OCI-LY7 (cell line): ENCODE data around the gene RAPGEF5. TPM values are rescaled to one million over a fixed set of nuclear protein-coding genes. Genes with fewer than 3 reads are reported as not detected.

Experiments used
- BruUV-seq: library from RNA; stranded (reverse); fragments of 400-500 nt; replicated peaks from 2 replicates; lab custom pipeline; 2021; lab: Mats Ljungman, UMichigan
- CTCF ChIA-PET: fragments of 300-600 bp; sonication (Branson Sonifier 250); formaldehyde crosslinking; loops from one replicate; lab custom pipeline; 2022; ENCODE audit warnings: antibody characterized with exemption; ENCODE audit not compliant: unreplicated experiment; lab: Charles Lee
- POLR2A ChIA-PET: fragments of 300-600 bp; sonication (Branson Sonifier 250); formaldehyde crosslinking; loops from one replicate; lab custom pipeline; 2022; ENCODE audit warnings: antibody characterized with exemption; lab: Charles Lee
- DNase-seq: peaks from one replicate; pipeline ENCODE4 v3.0.0-alpha.2; 2015; ENCODE audit warnings: low spot score
- H2AFZ ChIP-seq: fragments of 200-600 bp; sonication (generic), shearing (Covaris generic); 2 replicates; pipeline ENCODE4 v1.6.1; 2014; ENCODE audit warnings: mild to moderate bottlenecking, antibody characterized with exemption, low read length, moderate library complexity
- H3K27ac ChIP-seq: fragments of 200-600 bp; sonication (generic); 2 replicates; pipeline ENCODE4 v1.5.1; 2014; ENCODE audit warnings: mixed run types, low read depth, mild to moderate bottlenecking, moderate library complexity, low read length, inconsistent platforms; ENCODE audit not compliant: poor library complexity, severe bottlenecking
- H3K36me3 ChIP-seq: fragments of 200-600 bp; sonication (generic); 2 replicates; pipeline ENCODE4 v1.6.1; 2014; ENCODE audit warnings: mild to moderate bottlenecking, antibody characterized with exemption, low read length, moderate library complexity, mixed read lengths; ENCODE audit not compliant: insufficient read depth
- H3K4me1 ChIP-seq: fragments of 200-600 bp; sonication (generic); 2 replicates; pipeline ENCODE4 v1.5.1; 2014; ENCODE audit warnings: mild to moderate bottlenecking, low read length; ENCODE audit not compliant: insufficient read depth, poor library complexity, severe bottlenecking
- H3K4me2 ChIP-seq: fragments of 200-600 bp; sonication (generic); 2 replicates; pipeline ENCODE4 v1.6.1; 2014; ENCODE audit warnings: mild to moderate bottlenecking, low read length
- H3K4me3 ChIP-seq: fragments of 200-600 bp; sonication (generic); 2 replicates; pipeline ENCODE4 v1.5.1; 2014; ENCODE audit warnings: mild to moderate bottlenecking, low read depth, low read length; ENCODE audit not compliant: poor library complexity, severe bottlenecking
- H3K79me2 ChIP-seq: fragments of 200-600 bp; sonication (generic); 2 replicates; pipeline ENCODE4 v1.6.1; 2016; ENCODE audit warnings: low read depth, mild to moderate bottlenecking, low read length, moderate library complexity, mixed read lengths; ENCODE audit not compliant: insufficient read depth
- H3K9me2 ChIP-seq: fragments of 200-600 bp; sonication (generic); 2 replicates; pipeline ENCODE4 v1.6.1; 2016; ENCODE audit warnings: mild to moderate bottlenecking, low read length, mixed read lengths; ENCODE audit not compliant: insufficient read depth
- H3K9me3 ChIP-seq: fragments of 200-600 bp; sonication (generic); 2 replicates; pipeline ENCODE4 v1.6.1; 2014; ENCODE audit warnings: mild to moderate bottlenecking, mixed run types, low read length, mixed read lengths
- H4K20me1 ChIP-seq: fragments of 200-600 bp; sonication (generic); 2 replicates; pipeline ENCODE4 v1.6.1; 2014; ENCODE audit warnings: mild to moderate bottlenecking, antibody characterized with exemption, low read length, moderate library complexity, mixed read lengths; ENCODE audit not compliant: insufficient read depth
- CTCF ChIP-seq: fragments of 200-600 bp; sonication (generic); conservative IDR thresholded peaks from 2 replicates; pipeline ENCODE4 v1.5.1; 2014; ENCODE audit warnings: mild to moderate bottlenecking, antibody characterized with exemption, low read length, moderate library complexity, mixed read lengths
- EZH2phosphoT487 ChIP-seq: fragments of 200-600 bp; sonication (generic); IDR thresholded peaks from 2 replicates; pipeline ENCODE4 v1.6.1; 2018; ENCODE audit warnings: low read depth, borderline replicate concordance, mild to moderate bottlenecking, mixed run types, antibody characterized with exemption, low read length, moderate library complexity, mixed read lengths
- intact Hi-C: fragments of 100-400 bp; cut with micrococcal nuclease; formaldehyde crosslinking; loops from one replicate; pipeline ENCODE4 v1.10.0; 2022; ENCODE audit not compliant: unreplicated experiment
- total RNA-seq, 2 experiments: library from RNA; depleted of rRNA in 1 of 2; stranded (reverse); fragments of >200 nt in 1 of 2; shearing (Covaris generic) in 1 of 2; gene quantifications; 2 replicates each; pipeline ENCODE4 v1.2.3, GENCODE V29; 2014 to 2022

Gene RAPGEF5
- total RNA-seq, 2 experiments from 2014 or later, result 114 to 115 TPM

- intact Hi-C loops, result loop anchor here (10.0 kb wide), 1 partner anchor 657 kb away; the partner anchor contains the start of gene HYCC1
- H3K9me2 ChIP-seq, result no peaks in the 10 kb centered on the region
- H2AFZ ChIP-seq, result peak overlapping the region; percentile 45; the same call in 1 of the 2 replicates
- no peaks in the 10 kb centered on the region; the same call in 1 of the 2 replicates for H4K20me1 ChIP-seq
- H3K9me3 ChIP-seq, result peaks cover 9% of the 10 kb centered on the region; the same call in 1 of the 2 replicates
- ChIA-PET CTCF (interaction anchor here (0.6 kb wide), 1 partner anchor 199 kb away, joined by 5 read pairs; no protein-coding TSS in a partner anchor), POLR2A (interaction anchor here (0.6 to 2.0 kb wide), 7 partner anchors 32 to 82 kb away, joined by 3 to 11 read pairs (median 3); no protein-coding TSS in a partner anchor)
- no peak overlapping the region for H3K27ac ChIP-seq
- peaks cover 50% of the 10 kb centered on the region for H3K4me1 ChIP-seq
- peak overlapping the region; percentile 82 for H3K4me3 ChIP-seq
- no peak for DNase-seq
- H3K79me2 ChIP-seq, result peaks cover 39% of the 10 kb centered on the region
- peaks cover 33% of the 10 kb centered on the region for H3K36me3 ChIP-seq
- H3K4me2 ChIP-seq, result peak overlapping the region; percentile 85
- TSS peak; percentile 84 for BruUV-seq
- TF ChIP-seq EZH2phosphoT487, result no peak
- TF ChIP-seq CTCF, result no peak
These were observed 589 bp upstream of the RAPGEF5 start for GRCh38 chr7:22357311-22358175.

GRCh38 chr7:22356010-22356691 is 803 bp downstream of the RAPGEF5 start:
- TF ChIP-seq CTCF (no peak), EZH2phosphoT487 (no peak)
- H3K9me3 ChIP-seq, result peaks cover 10% of the 10 kb centered on the region; the same call in 1 of the 2 replicates
- CTCF ChIA-PET, result interaction anchor here (0.6 to 1.4 kb wide), 7 partner anchors 34 to 142 kb away, joined by 3 to 15 read pairs (median 4); no protein-coding TSS in a partner anchor
- intact Hi-C loops, result loop anchor here (1.0 to 10.0 kb wide), 3 partner anchors 83 to 659 kb away; partner anchors contain the start of gene HYCC1
- H3K27ac ChIP-seq, result peak overlapping the region; percentile 72
- no TSS peak for BruUV-seq
- DNase-seq, result peak; percentile 68
- H3K4me2 ChIP-seq, result peak overlapping the region; percentile 78
- H3K4me1 ChIP-seq, result peaks cover 53% of the 10 kb centered on the region
- H4K20me1 ChIP-seq, result peaks cover 9% of the 10 kb centered on the region; the same call in 1 of the 2 replicates
- POLR2A ChIA-PET, result interaction anchor here (0.6 to 3.5 kb wide), 21 partner anchors 9 to 657 kb away, joined by 3 to 30 read pairs (median 7); no protein-coding TSS in a partner anchor
- peak overlapping the region; percentile 1; the same call in 1 of the 2 replicates for H2AFZ ChIP-seq
- H3K9me2 ChIP-seq, result no peaks in the 10 kb centered on the region
- peaks cover 44% of the 10 kb centered on the region for H3K36me3 ChIP-seq
- peaks cover 53% of the 10 kb centered on the region for H3K79me2 ChIP-seq
- H3K4me3 ChIP-seq, result peak overlapping the region; percentile 82
